ENCODE data around the gene TMEM182. TPM values are rescaled to one million over a fixed set of nuclear protein-coding genes. Genes with fewer than 3 reads are reported as not detected.

The TMEM182 gene
- total and polyA plus RNA-seq, 4 donors: 1.1 to 7.6 (median 2.6) TPM

- Histone ChIP-seq H3K36me3 (ENCODE audit: control insufficient read depth in 4 of 4, insufficient read depth in 4 of 4, low read length in 4 of 4) (no peaks in the 10 kb centered on the region), H3K4me1 (ENCODE audit: control insufficient read depth in 5 of 5, insufficient read depth in 5 of 5, low read length in 5 of 5) (peaks cover 0 to 28% (median 3%) of the 10 kb centered on the region in 5 donors), H3K9ac (ENCODE audit: insufficient read depth in 1 of 2, low read length in 2 of 2) (no peak overlapping the region), H3K27me3 (ENCODE audit: control insufficient read depth in 3 of 3, insufficient read depth in 3 of 3, low read length in 2 of 3) (no peaks in the 10 kb centered on the region), H3K4me3 (no peak overlapping the region), H3K9me3 (ENCODE audit: control insufficient read depth in 4 of 4, insufficient read depth in 3 of 4, low read length in 3 of 4) (no peaks in the 10 kb centered on the region), H3K27ac (ENCODE audit: low read depth in 1 of 2, low read length in 1 of 2) (no peak overlapping the region)
- no peak for ATAC-seq (ENCODE audit: insufficient read depth, low FRiP score)
- DNase-seq: peak in 2 of 3 donors; percentile 58 to 66
- 70 to 74% methylated on average over 7 of the region's 7 CpGs for WGBS, 2 donors
- peak; percentile 44 for TF ChIP-seq CTCF (IDR thresholded peaks at IDR 0.05; ENCODE audit: control extremely low read depth, extremely low read depth)
Measured at GRCh38 chr2:102753563-102754159, 8.2 kb upstream of the TMEM182 start.

- Histone ChIP-seq H3K27ac (ENCODE audit: low read depth in 1 of 2, low read length in 1 of 2) (no peak overlapping the region), H3K9ac (ENCODE audit: insufficient read depth in 1 of 2, low read length in 2 of 2) (no peak overlapping the region), H3K36me3 (ENCODE audit: control insufficient read depth in 4 of 4, insufficient read depth in 4 of 4, low read length in 4 of 4) (no peaks in the 10 kb centered on the region), H3K27me3 (ENCODE audit: control insufficient read depth in 3 of 3, insufficient read depth in 3 of 3, low read length in 2 of 3) (no peaks in the 10 kb centered on the region), H3K4me3 (no peak overlapping the region), H3K4me1 (ENCODE audit: control insufficient read depth in 5 of 5, insufficient read depth in 5 of 5, low read length in 5 of 5) (peaks cover 0 to 33% (median 6%) of the 10 kb centered on the region in 5 donors), H3K9me3 (ENCODE audit: control insufficient read depth in 4 of 4, insufficient read depth in 3 of 4, low read length in 3 of 4) (no peaks in the 10 kb centered on the region)
- DNase-seq: peak in 2 of 3 donors; percentile 34 to 57
- no peak for TF ChIP-seq CTCF (IDR thresholded peaks at IDR 0.05; ENCODE audit: control extremely low read depth, extremely low read depth)
- ATAC-seq (ENCODE audit: insufficient read depth, low FRiP score): no peak
- 60 to 79% methylated on average over 3 of the region's 3 CpGs for WGBS, 2 donors
Measured at GRCh38 chr2:102754456-102755145, 7.2 kb upstream of the TMEM182 start.

- H3K4me1 ChIP-seq (ENCODE audit: control insufficient read depth in 5 of 5, insufficient read depth in 5 of 5, low read length in 5 of 5): peaks cover 0 to 40% (median 8%) of the 10 kb centered on the region in 5 donors
- ATAC-seq (ENCODE audit: insufficient read depth, low FRiP score): no peak
- no peak overlapping the region for H3K4me3 ChIP-seq
- no peaks in the 10 kb centered on the region for H3K36me3 ChIP-seq (ENCODE audit: control insufficient read depth in 4 of 4, insufficient read depth in 4 of 4, low read length in 4 of 4)
- no peak for TF ChIP-seq CTCF (IDR thresholded peaks at IDR 0.05; ENCODE audit: control extremely low read depth, extremely low read depth)
- WGBS, 2 donors: 55 to 57% methylated on average over 4 of the region's 4 CpGs
- DNase-seq: no peak
- no peaks in the 10 kb centered on the region for H3K9me3 ChIP-seq (ENCODE audit: control insufficient read depth in 4 of 4, insufficient read depth in 3 of 4, low read length in 3 of 4)
- no peak overlapping the region for H3K27ac ChIP-seq (ENCODE audit: low read depth in 1 of 2, low read length in 1 of 2)
- H3K27me3 ChIP-seq (ENCODE audit: control insufficient read depth in 3 of 3, insufficient read depth in 3 of 3, low read length in 2 of 3): no peaks in the 10 kb centered on the region
- no peak overlapping the region for H3K9ac ChIP-seq (ENCODE audit: insufficient read depth in 1 of 2, low read length in 2 of 2)
Measured at GRCh38 chr2:102755284-102755683, 6.5 kb upstream of the TMEM182 start.

All from lung (tissue), 12 donors.